AG09319 (cell line): Measurements from ENCODE around the gene ACR.

Experiments used
- DNase-seq: peaks from one replicate; pipeline ENCODE4 v3.0.0-alpha.2; 2010; ENCODE audit warnings: low read depth; ENCODE audit errors: extremely low read depth
- TF ChIP-seq, protein P1 (sequence below): IDR thresholded peaks from 2 replicates; pipeline ENCODE4 v1.5.1; 2011; ENCODE audit warnings: low read depth, mild to moderate bottlenecking, inconsistent platforms, low read length, moderate library complexity

The ACR gene

DNA sequence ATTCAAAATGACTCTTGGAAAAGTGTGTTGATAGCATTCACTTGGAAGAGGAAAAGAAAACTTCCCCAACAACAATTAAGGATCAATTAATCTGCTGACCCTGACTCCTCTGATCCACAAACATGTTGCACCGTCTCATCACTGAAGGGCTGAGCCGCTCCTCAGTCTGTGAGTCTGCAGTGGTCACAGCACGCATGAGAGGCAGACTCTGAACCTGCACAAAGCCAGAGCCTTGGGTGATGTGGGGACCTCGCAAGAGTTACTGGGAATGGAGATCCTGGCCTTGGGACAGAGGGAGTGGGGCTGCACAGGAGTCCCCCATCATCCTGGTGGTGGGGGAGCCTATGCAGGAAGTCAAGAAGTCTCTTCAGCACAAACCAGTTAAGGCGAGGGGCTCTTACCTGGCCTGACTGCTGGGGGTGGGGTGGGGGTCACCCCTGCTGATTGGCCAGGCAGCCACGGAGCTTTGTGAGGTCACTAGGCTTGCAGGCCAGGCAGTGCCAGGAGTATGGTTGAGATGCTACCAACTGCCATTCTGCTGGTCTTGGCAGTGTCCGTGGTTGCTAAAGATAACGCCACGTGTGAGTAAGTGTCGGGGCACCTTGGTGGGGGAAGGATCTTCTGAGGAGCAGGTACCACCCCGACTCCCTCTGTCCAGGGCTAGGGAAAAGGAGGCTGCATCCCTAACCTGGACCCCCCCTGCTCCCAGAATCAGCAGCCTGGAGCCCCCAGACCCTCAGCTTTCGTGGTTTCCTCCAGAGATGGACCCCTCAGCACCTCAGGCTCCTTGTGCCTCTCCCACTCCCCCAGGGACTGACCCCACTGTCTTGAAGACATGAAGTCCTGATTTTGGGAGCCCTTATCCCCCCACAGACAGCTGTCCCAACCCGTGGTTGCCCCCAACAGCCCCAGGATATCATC is at the start of gene ACR:
Gene ACR (plus strand): TSS at position 477 of the 921 bp plus-strand sequence. CDS start 32 bp downstream, at position 509.
- TF ChIP-seq, protein P1, sequence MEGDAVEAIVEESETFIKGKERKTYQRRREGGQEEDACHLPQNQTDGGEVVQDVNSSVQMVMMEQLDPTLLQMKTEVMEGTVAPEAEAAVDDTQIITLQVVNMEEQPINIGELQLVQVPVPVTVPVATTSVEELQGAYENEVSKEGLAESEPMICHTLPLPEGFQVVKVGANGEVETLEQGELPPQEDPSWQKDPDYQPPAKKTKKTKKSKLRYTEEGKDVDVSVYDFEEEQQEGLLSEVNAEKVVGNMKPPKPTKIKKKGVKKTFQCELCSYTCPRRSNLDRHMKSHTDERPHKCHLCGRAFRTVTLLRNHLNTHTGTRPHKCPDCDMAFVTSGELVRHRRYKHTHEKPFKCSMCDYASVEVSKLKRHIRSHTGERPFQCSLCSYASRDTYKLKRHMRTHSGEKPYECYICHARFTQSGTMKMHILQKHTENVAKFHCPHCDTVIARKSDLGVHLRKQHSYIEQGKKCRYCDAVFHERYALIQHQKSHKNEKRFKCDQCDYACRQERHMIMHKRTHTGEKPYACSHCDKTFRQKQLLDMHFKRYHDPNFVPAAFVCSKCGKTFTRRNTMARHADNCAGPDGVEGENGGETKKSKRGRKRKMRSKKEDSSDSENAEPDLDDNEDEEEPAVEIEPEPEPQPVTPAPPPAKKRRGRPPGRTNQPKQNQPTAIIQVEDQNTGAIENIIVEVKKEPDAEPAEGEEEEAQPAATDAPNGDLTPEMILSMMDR, result no peak
- no peak for DNase-seq

DNA sequence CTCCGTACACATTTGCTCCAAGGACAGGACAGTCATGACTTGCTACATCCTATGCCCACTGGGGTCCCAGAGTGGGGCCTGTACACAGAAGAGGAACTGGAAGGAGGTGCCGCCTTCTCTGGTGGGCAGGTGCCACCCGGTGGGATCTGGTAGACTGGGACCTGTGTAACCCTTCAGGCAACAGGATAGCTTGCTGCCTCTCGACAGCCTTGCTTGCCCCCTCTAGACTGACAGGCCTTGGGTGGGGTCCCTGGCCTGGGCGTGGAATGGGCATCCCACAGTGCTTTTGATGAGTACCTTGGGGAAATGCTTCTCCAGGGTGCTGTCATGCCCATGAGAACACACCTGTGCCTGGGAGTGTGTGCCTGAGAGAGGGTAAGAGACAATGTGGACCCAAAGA is 49.6 kb upstream of the ACR start:
- no peak for DNase-seq
- TF ChIP-seq, protein P1, result no peak

DNA sequence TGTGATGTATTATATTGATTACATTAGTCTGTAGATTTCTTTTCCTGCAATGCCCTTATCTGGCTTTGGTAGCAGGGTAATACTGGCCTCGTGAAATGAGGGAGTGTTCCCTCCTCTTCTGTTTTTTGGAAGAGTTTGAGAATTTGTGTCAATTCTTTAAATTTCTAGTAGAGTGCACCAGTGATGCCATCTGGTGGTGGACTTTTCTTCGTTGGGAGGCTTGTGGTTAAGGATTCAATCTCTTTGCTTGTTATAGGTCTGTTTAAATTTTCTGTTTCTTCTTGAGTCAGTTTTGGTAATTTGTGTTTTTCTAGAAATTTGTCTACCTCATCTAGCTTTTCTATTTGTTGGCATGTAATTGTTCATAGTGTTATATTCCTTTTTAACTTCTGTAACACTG is 46.5 kb upstream of the ACR start:
- DNase-seq, result no peak
- TF ChIP-seq, protein P1, result peak; percentile 45

DNA sequence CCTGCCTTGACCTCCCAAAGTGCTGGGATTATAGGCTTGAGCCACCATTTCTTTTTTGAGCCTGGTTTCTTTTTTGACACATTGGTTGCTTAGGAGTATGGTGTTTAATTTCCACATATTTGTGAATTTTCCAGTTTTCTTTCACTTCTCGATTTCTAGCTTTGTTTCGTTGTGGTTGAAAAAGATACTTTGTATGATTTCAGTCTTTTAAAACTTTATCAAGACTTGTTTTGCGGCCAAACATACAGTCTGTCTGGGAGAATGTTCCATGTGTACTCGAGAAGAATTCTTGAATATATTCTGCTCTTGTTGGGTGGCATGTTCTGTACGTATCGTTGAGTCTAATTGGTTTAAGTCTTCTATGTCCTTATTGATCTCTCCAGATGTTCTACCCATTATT is 44.5 kb upstream of the ACR start:
- TF ChIP-seq, protein P1, result no peak
- no peak for DNase-seq

DNA sequence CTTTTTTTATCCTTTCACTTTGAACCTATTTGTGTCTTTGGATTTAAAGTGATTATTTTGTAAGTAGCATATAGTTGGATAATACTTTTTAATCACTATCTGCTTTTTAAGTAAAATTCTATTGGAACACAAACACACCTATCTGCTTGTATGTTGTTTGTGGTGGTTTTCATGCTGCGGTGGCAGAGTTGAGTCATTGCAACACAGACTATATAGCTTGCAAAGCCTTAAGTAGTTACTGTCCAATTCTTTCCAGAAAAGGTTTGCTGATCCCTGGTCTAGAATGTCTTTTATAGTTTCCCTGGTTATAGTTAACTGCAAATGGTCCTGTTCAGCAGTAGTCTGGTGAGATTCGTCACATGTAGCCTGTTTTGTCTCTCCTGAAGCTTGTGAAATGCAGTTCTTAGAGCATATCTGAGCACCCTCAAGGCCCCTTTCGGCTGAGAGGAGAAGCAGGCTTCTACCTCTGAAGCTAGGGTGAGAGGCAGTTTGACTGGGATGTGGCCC is 43.9 kb upstream of the ACR start:
- DNase-seq, result no peak
- TF ChIP-seq, protein P1, result no peak

DNA sequence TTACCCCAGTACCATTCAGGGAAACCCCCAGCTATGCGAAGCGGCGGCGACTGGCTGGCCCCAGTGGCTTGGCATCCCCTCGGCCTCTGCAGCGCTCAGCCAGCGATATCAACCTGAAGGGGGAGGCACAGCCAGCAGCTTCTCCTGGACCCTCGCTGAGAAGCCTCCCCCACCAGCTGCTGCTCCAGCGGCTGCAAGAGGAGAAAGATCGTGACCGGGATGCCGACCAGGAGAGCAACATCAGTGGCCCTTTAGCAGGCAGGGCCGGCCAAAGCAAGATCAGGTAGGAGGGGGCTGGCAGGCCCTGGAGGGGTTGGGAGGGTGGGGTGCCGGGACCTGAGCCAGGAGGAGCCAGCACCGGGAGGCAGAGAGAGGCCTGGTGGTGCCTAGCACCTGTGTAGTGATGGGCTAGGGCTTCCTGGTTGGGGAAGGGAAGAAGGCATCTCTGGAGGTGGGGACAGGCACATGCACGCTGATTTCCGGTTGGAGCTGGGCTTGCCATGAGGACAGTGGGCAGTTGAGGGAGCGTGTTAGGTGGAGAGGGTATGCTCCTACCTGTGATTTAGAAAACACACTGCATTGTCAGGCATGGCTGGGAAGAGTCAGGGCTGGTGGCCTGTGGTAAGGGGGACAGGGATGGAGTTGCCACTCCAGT is 43.1 kb upstream of the ACR start:
- TF ChIP-seq, protein P1, result no peak

More for the DNA sequence above, 43.1 kb upstream of the ACR start:
- no peak for DNase-seq
